AG04450 (cell line): ENCODE measurements around the gene CCNYL1. TPM values are rescaled to one million over a fixed set of nuclear protein-coding genes. Genes with fewer than 3 reads are reported as not detected.

ENCODE experiments used
- CTCF ChIA-PET: fragments of 300-600, 350-600 bp; formaldehyde crosslinking; extraction: SDS; loops from one replicate; lab custom pipeline; 2022; ENCODE audit warnings: antibody characterized with exemption, inconsistent platforms; lab: Charles Lee
- POLR2A ChIA-PET: fragments of 350-600 bp; formaldehyde crosslinking; extraction: SDS; loops from one replicate; lab custom pipeline; 2021; ENCODE audit warnings: antibody characterized with exemption, inconsistent platforms; lab: Yijun Ruan, JAX
- DNase-seq: peaks from one replicate; pipeline ENCODE4 v3.0.0-alpha.2; 2011; ENCODE audit warnings: low read depth, low spot score
- H3K27ac ChIP-seq: one replicate; pipeline ENCODE4 v1.5.1; 2012; ENCODE audit warnings: low read depth, low read length, control low read depth
- H3K27me3 ChIP-seq: one replicate; pipeline ENCODE4 v1.6.0; 2012; ENCODE audit warnings: low read length; ENCODE audit not compliant: control insufficient read depth, insufficient read depth
- H3K4me3 ChIP-seq: 2 replicates; pipeline ENCODE4 v1.5.1; 2011; ENCODE audit warnings: mild to moderate bottlenecking, low read depth, low read length, control low read depth
- H3K9me3 ChIP-seq: 2 replicates; pipeline ENCODE4 v1.5.1; 2012; ENCODE audit warnings: low read length; ENCODE audit not compliant: control insufficient read depth, insufficient read depth
- CTCF ChIP-seq: IDR thresholded peaks from 2 replicates; pipeline ENCODE4 v1.5.1; 2011; ENCODE audit warnings: low read depth, low read length, control low read depth, inconsistent platforms
- polyA plus RNA-seq: library from polyadenylated mRNA; depleted of rRNA; stranded (reverse); fragments of >200 nt; gene quantifications from 2 replicates; pipeline ENCODE4 v1.2.3, GENCODE V29; 2011

CCNYL1 gene
- polyA plus RNA-seq, 1 experiment, result 20.5 TPM

GRCh38 chr2:207791579-207792243 lies 80.3 kb downstream of the CCNYL1 start:
- Histone ChIP-seq H3K9me3 (no peaks in the 10 kb centered on the region), H3K27ac (no peak overlapping the region), H3K27me3 (no peaks in the 10 kb centered on the region), H3K4me3 (no peak overlapping the region)
- POLR2A ChIA-PET, result interaction anchor here (0.8 kb wide), 1 partner anchor 233 kb away, joined by 3 read pairs; no protein-coding TSS in a partner anchor
- no peak for DNase-seq
- CTCF ChIA-PET, result interaction anchor here (1.6 kb wide), 1 partner anchor 249 kb away, joined by 8 read pairs; no protein-coding TSS in a partner anchor
- no peak for TF ChIP-seq CTCF

- POLR2A ChIA-PET, result interaction anchor here (0.8 kb wide), 1 partner anchor 232 kb away, joined by 3 read pairs; no protein-coding TSS in a partner anchor
Measured at GRCh38 chr2:207792244-207792785, 80.9 kb downstream of the CCNYL1 start.

GRCh38 chr2:207796585-207797350 lies 85.3 kb downstream of the CCNYL1 start:
- ChIA-PET CTCF (interaction anchor here (0.5 kb wide), 1 partner anchor 273 kb away, joined by 6 read pairs; no protein-coding TSS in a partner anchor), POLR2A (no interaction called here)
- Histone ChIP-seq H3K4me3 (no peak overlapping the region), H3K9me3 (no peaks in the 10 kb centered on the region), H3K27ac (no peak overlapping the region), H3K27me3 (no peaks in the 10 kb centered on the region)
- no peak for TF ChIP-seq CTCF
- DNase-seq, result no peak

More at GRCh38 chr2:207792244-207792785, 80.9 kb downstream of the CCNYL1 start:
- no peaks in the 10 kb centered on the region for H3K9me3 ChIP-seq
- CTCF ChIA-PET, result interaction anchor here (0.6 to 1.6 kb wide), 2 partner anchors 47 to 248 kb away, joined by 3 to 8 read pairs; no protein-coding TSS in a partner anchor
- H3K27me3 ChIP-seq, result no peaks in the 10 kb centered on the region
- DNase-seq, result no peak
- H3K4me3 ChIP-seq, result no peak overlapping the region
- H3K27ac ChIP-seq, result peak overlapping the region; percentile 3
- no peak for TF ChIP-seq CTCF

- ChIA-PET POLR2A (no interaction called here), CTCF (no interaction called here)
- no peak for DNase-seq
- Histone ChIP-seq H3K4me3 (no peak overlapping the region), H3K9me3 (no peaks in the 10 kb centered on the region), H3K27ac (no peak overlapping the region), H3K27me3 (no peaks in the 10 kb centered on the region)
- no peak for TF ChIP-seq CTCF
Measured at GRCh38 chr2:207801259-207801658, 89.8 kb downstream of the CCNYL1 start.
